GM23338 (cell line): ENCODE results near the gene CHRM5.

Source experiments
- CREB1 ChIP-seq: fragments of 250-450 bp; sonication (Bioruptor Pico); IDR thresholded peaks from 2 replicates; pipeline ENCODE4 v1.5.0; 2020; ENCODE audit warnings: low read depth, mild to moderate bottlenecking, moderate library complexity
- CTCF ChIP-seq, 2 experiments: fragments of 200-600 bp in 1 of 2; sonication (generic) in 1 of 2; conservative IDR thresholded peaks; 2 replicates each; pipeline versions ENCODE4 v1.5.1 to v1.6.1; 2016 to 2017; ENCODE audit warnings: antibody characterized with exemption in 2 of 2, low read depth in 2 of 2, mild to moderate bottlenecking in 2 of 2, moderate library complexity in 1 of 2
- EZH2phosphoT487 ChIP-seq: fragments of 200-600 bp; sonication (generic); IDR thresholded peaks from one replicate; pipeline ENCODE4 v1.8.1; 2018; ENCODE audit warnings: antibody characterized with exemption; ENCODE audit not compliant: unreplicated experiment
- POLR2AphosphoS5 ChIP-seq: IDR thresholded peaks from 2 replicates; pipeline ENCODE4 v1.6.1; 2016; ENCODE audit warnings: antibody characterized with exemption, low read depth
- TF ChIP-seq, protein P1 (sequence below): IDR thresholded peaks from one replicate; pipeline ENCODE4 v1.6.1; 2018; ENCODE audit warnings: antibody characterized with exemption; ENCODE audit not compliant: unreplicated experiment

DNA sequence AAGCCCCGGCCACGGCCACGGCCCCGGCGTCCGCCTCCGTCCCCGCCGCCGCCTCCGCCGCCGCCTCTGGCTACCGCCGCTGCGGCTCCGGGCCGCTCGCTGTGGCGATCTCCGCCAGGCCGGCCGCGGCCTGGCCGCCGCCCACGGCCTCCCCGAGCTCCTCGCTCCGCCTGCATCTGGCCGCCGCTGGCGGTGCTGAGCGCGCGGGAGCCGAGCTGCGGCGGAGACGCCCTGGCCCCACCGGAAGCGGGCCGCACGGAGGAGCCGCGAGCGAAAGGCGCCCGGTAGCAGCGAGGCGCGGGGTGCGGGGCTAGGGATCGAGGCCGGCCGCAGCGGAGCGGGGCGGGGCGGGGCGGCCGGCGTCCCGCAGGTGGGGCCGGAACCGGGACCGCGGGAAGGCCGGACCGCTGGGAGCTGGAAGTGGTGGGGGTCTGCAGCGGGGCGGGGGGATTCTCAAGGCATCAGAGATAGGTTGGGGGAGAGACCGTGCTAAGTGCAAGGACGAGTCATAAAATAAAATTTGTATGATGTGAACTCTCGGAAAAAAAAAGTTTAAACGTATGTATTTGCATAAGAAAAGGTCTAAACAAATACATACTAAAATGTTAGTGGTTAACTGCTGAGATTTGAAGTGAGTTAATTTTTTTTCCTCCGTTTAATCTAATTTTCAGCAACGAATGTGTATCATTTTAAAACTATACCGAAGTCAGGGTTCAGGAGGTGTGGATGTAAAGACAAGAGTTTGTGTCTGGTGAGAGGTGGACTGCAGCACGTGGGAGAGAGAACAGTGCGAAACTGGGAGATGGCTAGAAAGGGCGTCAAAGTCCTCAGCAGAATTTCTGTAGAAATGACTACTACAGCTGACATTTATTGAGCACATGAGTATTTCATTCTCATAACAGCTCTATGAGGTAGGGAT, 70.8 kb downstream of the CHRM5 start, which contains the start of gene AVEN:
- TF ChIP-seq EZH2phosphoT487 (no peak), CTCF (conservative IDR thresholded peaks at IDR 0.05; ENCODE audit: low read depth in 2 of 2) (no peak), POLR2AphosphoS5 (no peak), CREB1 (no peak)
- TF ChIP-seq, protein P1, sequence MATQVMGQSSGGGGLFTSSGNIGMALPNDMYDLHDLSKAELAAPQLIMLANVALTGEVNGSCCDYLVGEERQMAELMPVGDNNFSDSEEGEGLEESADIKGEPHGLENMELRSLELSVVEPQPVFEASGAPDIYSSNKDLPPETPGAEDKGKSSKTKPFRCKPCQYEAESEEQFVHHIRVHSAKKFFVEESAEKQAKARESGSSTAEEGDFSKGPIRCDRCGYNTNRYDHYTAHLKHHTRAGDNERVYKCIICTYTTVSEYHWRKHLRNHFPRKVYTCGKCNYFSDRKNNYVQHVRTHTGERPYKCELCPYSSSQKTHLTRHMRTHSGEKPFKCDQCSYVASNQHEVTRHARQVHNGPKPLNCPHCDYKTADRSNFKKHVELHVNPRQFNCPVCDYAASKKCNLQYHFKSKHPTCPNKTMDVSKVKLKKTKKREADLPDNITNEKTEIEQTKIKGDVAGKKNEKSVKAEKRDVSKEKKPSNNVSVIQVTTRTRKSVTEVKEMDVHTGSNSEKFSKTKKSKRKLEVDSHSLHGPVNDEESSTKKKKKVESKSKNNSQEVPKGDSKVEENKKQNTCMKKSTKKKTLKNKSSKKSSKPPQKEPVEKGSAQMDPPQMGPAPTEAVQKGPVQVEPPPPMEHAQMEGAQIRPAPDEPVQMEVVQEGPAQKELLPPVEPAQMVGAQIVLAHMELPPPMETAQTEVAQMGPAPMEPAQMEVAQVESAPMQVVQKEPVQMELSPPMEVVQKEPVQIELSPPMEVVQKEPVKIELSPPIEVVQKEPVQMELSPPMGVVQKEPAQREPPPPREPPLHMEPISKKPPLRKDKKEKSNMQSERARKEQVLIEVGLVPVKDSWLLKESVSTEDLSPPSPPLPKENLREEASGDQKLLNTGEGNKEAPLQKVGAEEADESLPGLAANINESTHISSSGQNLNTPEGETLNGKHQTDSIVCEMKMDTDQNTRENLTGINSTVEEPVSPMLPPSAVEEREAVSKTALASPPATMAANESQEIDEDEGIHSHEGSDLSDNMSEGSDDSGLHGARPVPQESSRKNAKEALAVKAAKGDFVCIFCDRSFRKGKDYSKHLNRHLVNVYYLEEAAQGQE = no peak
